ENCODE data around the gene FADS2. TPM values are rescaled to one million over a fixed set of nuclear protein-coding genes. Genes with fewer than 3 reads are reported as not detected.
A peak's percentile ranks its signal among the peaks of the same experiment; 100 is the strongest.

FADS2 gene
- total RNA-seq, 4 donors from 2014 or later, result 2.2 to 13.7 (median 6.8) TPM

GRCh38 chr11:61892085-61892370 is 63.9 kb downstream of the FADS2 start:
- TF ChIP-seq CTCF (IDR thresholded peaks at IDR 0.05) (no peak), POLR2A (IDR thresholded peaks at IDR 0.05) (no peak)
- peaks cover 0 to 4% (median 0%) of the 10 kb centered on the region in 4 donors for H3K27me3 ChIP-seq
- H3K4me1 ChIP-seq, result peaks cover 17 to 50% (median 21%) of the 10 kb centered on the region in 3 donors
- H3K9me3 ChIP-seq, result no peaks in the 10 kb centered on the region
- no peak for DNase-seq
- peak overlapping the region; percentile 46 to 74 (median 62) for H3K4me3 ChIP-seq
- 24 to 38% methylated on average over 3 to 7 of the region's 12 CpGs for WGBS, 2 donors
- intact Hi-C loops (cut with DNase I), result no loop called here
- no peaks in the 10 kb centered on the region for H3K36me3 ChIP-seq
- H3K27ac ChIP-seq, result peak overlapping the region; percentile 70 to 90 (median 84)

GRCh38 chr11:61893981-61894380 is 65.9 kb downstream of the FADS2 start:
- Histone ChIP-seq H3K27me3 (peaks cover 0 to 4% (median 0%) of the 10 kb centered on the region in 4 donors), H3K27ac (peak overlapping the region in 3 of 4 donors; percentile 6 to 41 (median 13)), H3K4me3 (no peak overlapping the region), H3K4me1 (peaks cover 14 to 46% (median 17%) of the 10 kb centered on the region in 3 donors), H3K9me3 (no peaks in the 10 kb centered on the region), H3K36me3 (peaks cover 0 to 7% (median 0%) of the 10 kb centered on the region in 3 donors)
- WGBS, 2 donors, result 27 to 53% methylated on average over 3 to 5 of the region's 5 CpGs
- no peak for DNase-seq
- TF ChIP-seq CTCF (IDR thresholded peaks at IDR 0.05) (no peak), POLR2A (IDR thresholded peaks at IDR 0.05) (no peak)
- intact Hi-C loops (cut with DNase I), result no loop called here

DNA sequence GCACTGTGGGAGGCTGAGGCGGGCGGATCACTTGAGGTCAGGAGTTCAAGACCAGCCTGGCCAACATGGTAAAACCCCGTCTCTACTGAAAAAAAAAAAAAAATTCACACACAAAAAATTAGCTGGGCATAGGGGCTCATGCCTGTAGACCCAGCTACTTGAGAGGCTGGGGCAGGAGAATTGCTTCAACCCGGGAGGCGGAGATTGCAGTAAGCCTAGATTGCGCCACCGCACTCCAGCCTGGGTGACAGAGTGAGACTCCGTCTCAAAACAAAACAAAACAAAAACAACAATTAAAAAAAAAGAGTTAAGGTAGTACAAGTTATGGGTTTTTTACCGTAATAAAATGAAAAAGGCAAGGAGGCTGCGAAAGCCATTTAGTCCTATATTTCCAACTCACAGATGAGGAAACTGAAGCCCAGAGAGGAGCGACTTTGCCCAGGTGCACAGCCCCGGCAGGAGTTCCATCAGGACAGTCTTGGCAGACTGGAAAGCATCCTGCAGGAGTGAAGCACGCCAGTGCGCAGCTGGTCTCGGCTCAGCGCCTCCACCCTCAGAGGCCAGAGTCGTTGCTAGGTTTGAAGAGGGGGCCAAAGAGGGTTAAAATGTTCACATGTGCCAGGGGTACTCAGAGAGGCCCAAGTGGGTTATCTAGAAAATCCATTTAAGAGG is 67.1 kb downstream of the FADS2 start:
- H3K9me3 ChIP-seq, result no peaks in the 10 kb centered on the region
- H3K36me3 ChIP-seq, result peaks cover 0 to 7% (median 0%) of the 10 kb centered on the region in 3 donors
- WGBS, 2 donors, result 71 to 80% methylated on average over 17 of the region's 17 CpGs
- intact Hi-C loops (cut with DNase I), result loop anchor here (5.0 kb wide), 2 partner anchors 52 to 187 kb away; no protein-coding TSS in a partner anchor
- H3K4me3 ChIP-seq, result no peak overlapping the region
- peaks cover 11 to 41% (median 13%) of the 10 kb centered on the region in 3 donors for H3K4me1 ChIP-seq
- H3K27me3 ChIP-seq, result peaks cover 0 to 4% (median 0%) of the 10 kb centered on the region in 4 donors
- no peak for DNase-seq
- H3K27ac ChIP-seq, result no peak overlapping the region
- TF ChIP-seq CTCF (IDR thresholded peaks at IDR 0.05) (no peak), POLR2A (IDR thresholded peaks at IDR 0.05) (no peak)

GRCh38 chr11:61895718-61896059 is 67.6 kb downstream of the FADS2 start:
- no peak for DNase-seq
- no peak for TF ChIP-seq POLR2A (IDR thresholded peaks at IDR 0.05)
- TF ChIP-seq CTCF (IDR thresholded peaks at IDR 0.05), result no peak
- no peaks in the 10 kb centered on the region for H3K9me3 ChIP-seq
- H3K36me3 ChIP-seq, result peaks cover 0 to 7% (median 0%) of the 10 kb centered on the region in 3 donors
- 52 to 62% methylated on average over 3 of the region's 4 CpGs for WGBS, 2 donors
- peaks cover 0 to 4% (median 0%) of the 10 kb centered on the region in 4 donors for H3K27me3 ChIP-seq
- intact Hi-C loops (cut with DNase I), result loop anchor here (5.0 kb wide), 2 partner anchors 52 to 187 kb away; no protein-coding TSS in a partner anchor
- peaks cover 6 to 36% (median 8%) of the 10 kb centered on the region in 3 donors for H3K4me1 ChIP-seq
- no peak overlapping the region for H3K27ac ChIP-seq
- H3K4me3 ChIP-seq, result no peak overlapping the region

- Histone ChIP-seq H3K27me3 (peaks cover 0 to 4% (median 0%) of the 10 kb centered on the region in 4 donors), H3K9me3 (no peaks in the 10 kb centered on the region), H3K27ac (peak overlapping the region in 1 of 4 donors; percentile 1), H3K36me3 (peaks cover 0 to 11% (median 0%) of the 10 kb centered on the region in 3 donors), H3K4me1 (peaks cover 2 to 26% (median 3%) of the 10 kb centered on the region in 3 donors), H3K4me3 (no peak overlapping the region)
- 29 to 50% methylated on average over 4 of the region's 15 CpGs for WGBS, 2 donors
- TF ChIP-seq CTCF (IDR thresholded peaks at IDR 0.05), result no peak
- no peak for TF ChIP-seq POLR2A (IDR thresholded peaks at IDR 0.05)
- no peak for DNase-seq
- intact Hi-C loops (cut with DNase I), result loop anchor here (5.0 kb wide), 2 partner anchors 50 to 185 kb away; no protein-coding TSS in a partner anchor
Measured at GRCh38 chr11:61896665-61897386, 68.7 kb downstream of the FADS2 start.
